IPS DF 19.7 (cell line): ENCODE results near the gene INVS.
"Not testable (repeated sequence)": the region's sequence is repeated elsewhere in the genome, so short reads cannot be mapped to it uniquely, and the experiment has no call there.

Experiments
- DNase-seq: peaks from one replicate; pipeline ENCODE4 v3.0.0-alpha.2; 2013; ENCODE audit warnings: low read depth, low spot score

The INVS gene

DNA sequence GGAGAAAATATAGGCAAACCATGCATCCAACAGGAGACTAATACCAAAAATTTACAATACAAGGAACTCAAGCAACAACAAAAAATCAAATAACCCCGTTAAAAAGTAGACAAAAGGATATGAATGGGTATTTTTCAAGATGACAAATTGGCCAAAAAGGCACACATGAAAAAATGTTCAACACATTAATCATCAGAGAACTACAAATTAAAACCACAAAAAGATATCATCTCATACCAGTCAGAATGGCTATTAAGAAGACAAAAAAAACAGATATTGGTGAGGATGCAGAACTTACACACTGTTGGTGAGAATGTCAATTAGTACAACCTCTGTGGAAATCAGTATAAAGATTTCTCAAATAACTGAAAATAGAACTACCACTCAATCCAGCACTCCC lies 218.7 kb downstream of the INVS start:
- no peak for DNase-seq

DNA sequence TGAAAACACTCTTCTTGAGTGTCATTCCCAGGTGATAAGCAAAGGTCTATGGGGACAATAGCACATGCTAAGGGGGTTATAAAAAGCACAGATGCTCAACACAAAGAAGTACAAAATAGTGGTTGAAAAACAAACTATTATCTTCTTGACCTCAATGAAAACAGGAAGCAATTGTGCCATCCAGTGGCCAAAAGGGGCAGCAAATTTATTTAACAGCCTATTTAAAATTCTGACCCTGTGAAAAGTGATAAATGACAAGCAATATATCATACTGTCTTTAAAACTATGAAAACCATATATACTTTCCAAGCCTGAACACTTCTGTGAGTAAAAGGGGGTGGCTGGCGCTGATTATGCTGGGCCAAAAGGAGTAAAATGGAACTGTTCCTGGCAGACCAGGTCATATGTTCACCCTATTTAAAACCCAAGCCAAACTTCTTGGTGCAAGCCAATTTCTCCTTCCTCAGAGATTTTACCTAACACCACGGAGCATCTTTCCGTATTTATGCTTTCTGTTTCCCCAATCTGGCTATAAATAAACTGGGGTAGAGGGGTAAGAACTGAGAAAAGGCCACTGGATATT lies 224.0 kb downstream of the INVS start:
- DNase-seq = no peak

GRCh38 chr9:100324594-100325200 lies 225.7 kb downstream of the INVS start:
- no peak for DNase-seq

DNA sequence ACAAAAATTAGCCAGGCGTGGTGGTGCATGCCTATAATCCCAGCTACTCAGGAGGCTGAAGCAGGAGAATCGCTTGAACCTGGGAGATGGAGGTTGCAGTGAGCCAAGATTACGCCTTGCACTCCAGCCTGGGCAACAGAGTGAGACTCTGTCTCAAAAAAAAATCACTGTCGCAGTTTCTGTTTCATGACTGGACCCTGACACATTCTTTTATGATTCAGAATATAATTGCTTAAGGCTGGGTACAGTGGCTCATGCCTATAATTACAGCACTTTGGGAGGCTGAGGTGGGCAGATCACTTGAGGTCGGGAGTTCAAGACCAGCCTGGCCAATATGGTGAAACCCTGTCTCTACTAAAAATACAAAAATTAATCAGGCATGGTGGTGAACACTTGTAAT lies 239.7 kb downstream of the INVS start:
- DNase-seq = not testable (repeated sequence)

DNA sequence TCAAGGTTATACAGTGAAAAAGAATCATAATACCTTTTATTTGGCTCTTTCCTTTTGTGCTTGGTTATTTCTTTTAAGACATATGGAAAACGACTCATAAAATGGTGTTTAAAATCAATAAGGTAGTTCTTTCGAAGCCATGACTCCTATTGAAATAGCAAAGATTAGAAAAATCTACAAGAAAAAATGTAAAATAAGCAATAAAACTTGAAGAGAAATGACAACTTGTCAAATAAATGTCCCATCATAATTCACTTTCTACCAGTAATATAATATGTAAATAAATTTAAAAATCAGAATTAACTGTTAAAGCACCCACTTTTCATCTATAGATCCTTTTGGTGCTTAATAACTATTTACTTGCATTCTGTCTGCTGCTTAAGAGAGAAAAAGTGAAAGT lies 241.2 kb downstream of the INVS start:
- no peak for DNase-seq

GRCh38 chr9:100341889-100342288 lies 242.8 kb downstream of the INVS start:
- DNase-seq = no peak

- no peak for DNase-seq
Measured at GRCh38 chr9:100346836-100347235, 247.8 kb downstream of the INVS start.

DNA sequence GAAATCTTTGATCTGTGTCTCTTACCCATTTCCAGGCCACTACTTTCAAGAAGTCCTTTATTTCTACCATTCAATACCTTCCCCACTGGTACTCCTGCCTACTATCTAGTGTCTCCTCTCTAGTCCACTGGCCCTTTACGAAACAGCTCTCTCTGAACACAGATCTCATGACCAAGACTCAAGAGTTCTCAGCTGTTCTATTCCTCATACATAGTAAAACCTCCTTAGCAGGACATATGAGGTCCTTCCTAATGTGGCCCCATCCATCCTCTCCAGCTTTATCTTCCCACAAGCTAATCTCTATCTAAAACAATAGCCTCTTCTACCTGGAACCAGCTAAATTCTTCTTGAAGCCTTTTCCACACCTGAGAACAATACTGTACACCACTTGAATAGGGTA lies 251.1 kb downstream of the INVS start:
- no peak for DNase-seq
